SIG-M5 treated with dmso at 0.1 percent for 504 hours (cell line): ENCODE data around the gene RASGEF1B.

Experiments
- DNase-seq: peaks from one replicate; lab custom pipeline; 2025; ENCODE audit not compliant: unreplicated experiment; lab: John Stamatoyannopoulos, UW

Gene RASGEF1B

DNA sequence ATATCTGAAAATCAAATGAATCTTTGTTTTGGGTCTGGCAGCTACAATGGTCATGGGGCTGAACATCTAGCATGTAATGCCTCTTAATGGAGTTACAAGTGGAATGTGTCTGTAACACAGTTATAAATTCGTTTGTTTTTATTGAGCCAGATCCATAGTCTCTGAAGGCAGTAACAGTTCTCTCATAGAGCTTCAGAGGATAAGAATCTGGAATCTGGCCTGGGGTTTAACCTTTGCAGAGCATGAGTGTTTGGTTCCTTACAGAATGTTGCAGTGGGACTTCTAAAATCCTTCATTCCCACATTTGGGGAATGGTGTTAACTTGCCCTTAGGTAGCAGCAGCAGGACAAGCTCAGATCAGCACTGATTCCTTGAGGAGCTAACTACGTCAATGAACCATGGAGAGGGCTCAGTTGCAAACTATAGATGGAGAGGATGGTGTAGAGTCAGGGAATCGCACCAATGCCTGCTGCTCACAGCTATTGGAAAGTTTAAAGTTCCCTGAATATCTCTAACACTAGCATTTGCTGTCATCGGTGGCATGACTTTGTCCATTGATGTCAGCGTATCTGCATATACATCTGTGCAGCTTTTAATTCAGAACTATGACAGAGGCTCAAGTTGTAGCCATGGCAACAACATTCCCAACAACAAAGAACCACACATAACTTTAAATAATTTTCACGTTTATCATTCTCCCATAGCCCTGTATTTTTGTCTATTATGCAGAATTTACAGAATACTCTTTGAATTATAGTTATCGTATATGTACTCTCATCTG lies 72.2 kb downstream of the RASGEF1B start:
- DNase-seq, result no peak

DNA sequence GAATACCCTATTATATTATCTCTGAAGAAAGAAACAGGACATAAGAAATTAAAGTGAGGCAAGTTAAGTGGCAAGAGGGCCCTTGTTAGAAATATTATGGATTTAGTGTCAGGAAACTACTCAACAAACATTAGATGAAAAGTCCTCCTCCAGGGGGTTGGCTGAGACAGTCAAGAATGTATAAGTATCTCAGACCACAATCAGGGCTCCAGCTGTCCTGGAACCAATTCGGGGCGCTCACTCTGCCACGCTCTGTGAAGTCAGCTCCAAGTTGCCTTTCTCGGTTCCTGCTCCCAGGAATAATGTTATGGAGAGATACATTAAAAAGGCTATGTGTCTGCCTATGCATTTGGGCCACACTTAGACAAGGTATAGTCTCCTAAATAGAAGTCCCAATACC lies 73.3 kb downstream of the RASGEF1B start:
- DNase-seq, result no peak

DNA sequence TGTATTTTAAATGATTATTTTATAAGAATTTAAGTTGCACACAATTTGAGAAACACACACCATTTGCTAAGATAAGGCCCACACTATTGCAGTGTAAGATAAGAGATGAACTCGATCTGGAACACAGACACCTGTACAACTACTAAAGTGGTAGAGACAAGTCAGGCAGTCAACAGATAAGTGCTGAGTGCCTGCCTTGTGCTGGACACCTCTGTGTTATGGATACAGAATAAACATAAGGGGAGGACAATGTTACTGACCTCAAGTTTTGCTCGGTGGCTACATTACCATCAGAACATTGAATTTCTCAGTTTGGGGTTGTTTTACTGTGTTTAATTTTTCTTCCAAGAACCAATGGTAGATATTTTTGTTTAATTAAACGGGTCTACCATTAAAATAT lies 74.1 kb downstream of the RASGEF1B start:
- DNase-seq, result no peak

DNA sequence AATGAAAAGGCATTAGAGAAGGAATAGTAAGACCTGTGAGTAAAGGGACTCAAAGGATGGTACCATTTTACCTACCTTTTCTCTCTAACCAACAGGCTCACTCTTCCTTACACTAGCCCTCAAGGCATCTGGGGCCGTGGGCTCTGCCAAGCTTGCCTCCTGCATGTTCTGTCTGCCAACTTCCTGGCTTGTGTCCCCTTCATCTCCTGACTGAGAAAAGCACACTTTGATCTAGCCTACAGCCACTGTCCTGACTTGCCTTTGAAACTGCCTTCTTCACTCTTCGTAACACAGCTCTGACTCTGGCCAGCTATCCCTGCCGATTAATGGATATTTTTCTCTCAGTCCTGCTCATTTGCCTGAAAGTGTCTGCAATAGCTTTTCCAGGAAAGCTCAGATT lies 76.5 kb downstream of the RASGEF1B start:
- no peak for DNase-seq

DNA sequence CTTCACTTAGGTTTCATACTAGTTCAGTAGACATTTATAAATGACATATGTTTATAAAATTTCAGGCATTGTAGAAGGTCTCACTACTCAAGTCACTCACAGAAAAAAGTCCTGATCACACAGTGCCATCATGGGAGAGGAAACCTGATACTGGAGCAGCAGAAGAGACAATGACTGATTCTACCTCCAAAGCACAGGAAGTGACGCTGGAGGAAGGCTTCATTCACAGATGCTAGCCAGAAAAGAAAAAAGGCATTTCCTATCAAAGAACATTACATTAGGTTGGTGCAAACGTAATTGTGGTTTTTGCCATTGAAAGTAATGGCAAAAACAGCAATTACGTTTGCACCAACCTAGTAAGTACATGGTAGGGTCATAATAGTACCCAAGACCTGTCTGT lies 79.5 kb downstream of the RASGEF1B start:
- DNase-seq, result no peak

DNA sequence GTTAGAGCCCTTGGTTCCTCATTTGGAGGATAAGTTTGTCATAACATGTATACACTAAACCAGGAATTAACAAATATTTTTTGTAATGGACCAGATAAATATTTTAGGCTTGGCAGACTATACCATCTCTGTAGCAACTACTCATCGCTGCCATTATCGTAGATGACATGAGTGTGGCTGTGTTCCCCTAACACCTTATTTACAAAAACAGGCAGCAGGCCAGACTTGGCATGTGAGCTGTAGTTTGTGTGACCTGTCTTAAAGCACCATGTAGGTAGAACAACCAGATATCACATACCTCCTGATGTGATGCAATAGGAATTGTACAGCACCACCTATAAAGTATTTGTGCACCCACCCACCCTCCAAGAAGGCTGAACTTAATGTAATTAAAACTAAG lies 82.0 kb downstream of the RASGEF1B start:
- DNase-seq, result no peak

DNA sequence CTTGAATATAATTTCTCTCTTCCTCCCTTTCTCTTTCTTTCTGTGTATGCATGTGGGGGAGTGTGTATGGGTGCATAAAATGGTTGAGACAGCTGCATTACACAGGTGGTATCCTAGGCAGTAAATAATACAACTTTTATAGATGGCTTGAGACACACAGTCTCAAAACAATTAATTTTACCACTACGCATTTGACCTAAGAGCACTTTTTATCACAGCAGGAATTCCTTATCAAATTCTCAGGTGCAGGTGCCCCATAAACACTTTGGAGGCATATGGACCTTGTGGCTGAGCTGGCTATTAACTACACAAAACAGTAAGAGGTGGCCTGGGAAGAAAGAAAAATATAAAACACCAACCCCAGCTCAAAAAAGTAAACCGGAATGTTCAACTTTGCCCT lies 91.3 kb downstream of the RASGEF1B start:
- no peak for DNase-seq

DNA sequence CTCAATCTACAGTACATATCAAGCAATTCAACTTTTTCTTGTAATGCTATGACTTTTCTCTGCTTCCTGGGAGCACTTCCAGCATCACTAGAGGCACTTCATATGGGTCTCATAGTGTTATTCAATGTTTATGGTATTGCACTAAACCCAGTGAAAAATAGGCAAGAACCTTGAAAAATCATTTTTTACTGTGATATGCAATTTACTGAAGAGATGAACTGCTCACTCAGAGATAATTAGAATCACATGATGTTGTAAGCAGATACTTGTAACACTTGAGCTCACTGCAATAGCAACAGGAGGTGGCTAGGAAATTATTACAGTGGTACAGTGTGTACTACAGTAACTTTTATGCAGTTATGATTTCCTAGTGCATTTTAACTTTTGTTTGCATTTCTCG lies 93.3 kb downstream of the RASGEF1B start:
- DNase-seq, result no peak

DNA sequence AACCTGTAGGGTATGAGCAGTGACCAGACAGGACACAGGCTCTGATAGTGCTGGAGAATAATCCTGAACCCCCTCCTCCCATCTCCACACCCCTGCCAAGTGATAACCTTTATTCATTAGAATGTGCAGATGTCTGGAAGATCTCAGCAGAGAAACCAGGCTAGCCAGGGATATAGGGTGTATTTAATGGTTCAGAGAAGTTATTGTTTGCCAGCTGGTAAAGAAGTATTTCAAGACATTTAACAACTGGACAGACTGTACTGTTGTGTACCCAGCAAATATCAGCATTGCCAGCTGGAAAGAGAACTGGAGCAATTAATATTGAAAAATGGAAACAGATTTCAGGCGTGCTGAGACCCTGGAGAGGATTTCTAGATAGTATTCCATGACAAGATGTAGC lies 94.5 kb downstream of the RASGEF1B start:
- no peak for DNase-seq

DNA sequence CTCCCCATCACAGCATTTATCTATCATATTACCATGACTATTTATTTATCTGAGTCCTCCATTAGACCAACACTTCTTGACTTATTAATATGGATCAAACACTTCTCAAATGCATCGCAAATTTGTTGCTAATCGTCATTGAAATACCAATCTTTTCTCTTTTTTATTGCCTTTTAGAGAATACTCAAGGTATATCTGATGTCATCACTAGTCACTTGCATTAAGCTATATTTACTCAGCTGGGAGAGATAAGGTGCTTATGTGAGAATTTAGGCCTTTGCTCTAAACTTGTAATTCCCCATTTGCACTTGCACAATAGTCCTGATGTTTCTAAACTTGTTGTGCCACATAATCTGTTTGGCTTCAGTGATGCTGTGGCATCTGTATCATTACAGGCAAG lies 95.0 kb downstream of the RASGEF1B start:
- DNase-seq, result no peak
